Adrenal gland (tissue), 12 donors: ENCODE data around the gene RHOG. TPM values are rescaled to one million over a fixed set of nuclear protein-coding genes. Genes with fewer than 3 reads are reported as not detected.
"Not testable (repeated sequence)": the region's sequence is repeated elsewhere in the genome, so short reads cannot be mapped to it uniquely, and the experiment has no call there.

Experiments used
- DNase-seq, 7 donors: peaks; one replicate each; pipeline ENCODE4 v3.0.0-alpha.2; 2019 to 2020
- H3K27ac ChIP-seq, 5 donors: fragments of 200-600 bp; sonication (generic) in 4 of 5; 1 replicate in 3 of 5; 2 replicates in 2 of 5; pipeline versions ENCODE4 v1.5.1 to v1.8.0; 2016 to 2020; ENCODE audit warnings: mild to moderate bottlenecking in 1 of 5
- H3K27me3 ChIP-seq: fragments of 200-600 bp; 2 replicates; pipeline ENCODE4 v1.8.0; 2021
- H3K36me3 ChIP-seq, 2 donors: fragments of 200-600 bp; replicated peaks in 1 of 2; 1 replicate in 1 of 2; 2 replicates in 1 of 2; pipeline versions ENCODE4 v1.5.1 to v1.8.0; 2018 to 2022
- H3K4me1 ChIP-seq, 2 donors: fragments of 200-600 bp; replicated peaks in 1 of 2; 1 replicate in 1 of 2; 2 replicates in 1 of 2; pipeline versions ENCODE4 v1.5.1 to v1.8.0; 2018 to 2021
- H3K4me3 ChIP-seq, 4 donors: fragments of 200-600 bp; sonication (generic) in 3 of 4; one replicate each; pipeline ENCODE4 v1.5.1; 2016 to 2018
- H3K9me3 ChIP-seq, 3 donors: fragments of 200-600 bp; sonication (generic) in 1 of 3; replicated peaks in 1 of 3; 1 replicate in 2 of 3; 2 replicates in 1 of 3; pipeline versions ENCODE4 v1.5.1 to v1.8.0; 2016 to 2021
- POLR2A ChIP-seq, 2 donors: fragments of 450-650 bp; IDR thresholded peaks; one replicate each; pipeline ENCODE4 v1.6.1; 2017; ENCODE audit warnings: antibody characterized with exemption in 2 of 2, mild to moderate bottlenecking in 2 of 2, moderate library complexity in 1 of 2
- WGBS, 4 donors: extraction: QIAGEN DNeasy Blood & Tissue Kit in 2 of 4; methylation state at CpG; one replicate each; pipeline versions ENCODE4 v1.1.5 to v1.1.7; 2013 to 2017; 5-methylcytosine and 5-hydroxymethylcytosine counted together
- intact Hi-C, 2 donors: fragments of 100-400 bp; cut with DNase I; formaldehyde crosslinking; loops; one replicate each; pipeline versions ENCODE4 v1.14.1 to v1.15.0; 2022 to 2023
- polyA plus RNA-seq, 3 donors: library from polyadenylated mRNA; stranded (reverse); fragments of 200-250 nt in 2 of 3; fragments of 350-450 nt in 1 of 3; fragmentation: Illumina TruSeq in 1 of 3; extraction: RNeasy Lipid Tissue Mini Kit (QIAGEN cat#74804) in 1 of 3; gene quantifications; one replicate each; pipeline ENCODE4 v1.2.3, GENCODE V29; 2013 to 2014
- total RNA-seq, 9 donors: library from RNA; depleted of rRNA in 4 of 9; stranded (reverse); fragments of >200 nt in 4 of 9; fragments of 120-200 nt in 1 of 9; fragmentation: NEBNext Ultra II Directional in 1 of 9; extraction: Animal tissue kit (Norgen Biotek cat#: 25700) in 1 of 9; gene quantifications; one replicate each; pipeline versions ENCODE4 v1.1.0 to v1.2.4, GENCODE V29; 2013 to 2023
- TF ChIP-seq, protein P1 (sequence below), 6 experiments: fragments of 450-650 bp in 4 of 6; fragments of 200-600 bp in 2 of 6; sonication (generic) in 1 of 6; IDR thresholded peaks; 1 replicate in 5 of 6; 2 replicates in 1 of 6; pipeline versions ENCODE4 v1.5.1 to v1.8.0; 2016 to 2021; ENCODE audit warnings: antibody characterized with exemption in 6 of 6, mild to moderate bottlenecking in 2 of 6, moderate library complexity in 1 of 6
- donor health status: healthy with polysubstance abuse.
- donor health status: Bipolar disorder and iron deficiency.
- donor health status: DM: yes; HTN: yes; CAD: no.
- donor health status: DM: no; HTN: no; CAD: no.
- donor health status: DM: no; HTN: no; CAD: no.
- donor health status: DM: yes; HTN: yes; CAD: no.

Gene RHOG
- total and polyA plus RNA-seq, 12 donors = 21.4 to 91.2 (median 48.7) TPM

- peak in 1 of 7 donors; percentile 47 for DNase-seq
- intact Hi-C loops = no loop called here
- H3K27me3 ChIP-seq = no peaks in the 10 kb centered on the region
Observed at GRCh38 chr11:3795131-3796001, 45.4 kb downstream of the RHOG start.

GRCh38 chr11:3794387-3794786, 46.4 kb downstream of the RHOG start:
- H3K9me3 ChIP-seq, H3K27ac ChIP-seq, intact Hi-C loops, H3K4me3 ChIP-seq, H3K27me3 ChIP-seq: not testable (repeated sequence)
- peaks cover 0 to 18% of the 10 kb centered on the region in 2 donors for H3K36me3 ChIP-seq
- peak in 1 of 7 donors; percentile 41 for DNase-seq
- 95 to 97% (median 96%) methylated on average over 10 of the region's 10 CpGs for WGBS, 4 donors
- peaks cover 18 to 23% of the 10 kb centered on the region in 2 donors for H3K4me1 ChIP-seq

More at GRCh38 chr11:3795131-3796001, 45.4 kb downstream of the RHOG start:
- Histone ChIP-seq H3K27ac (no peak overlapping the region), H3K36me3 (peaks cover 0 to 18% of the 10 kb centered on the region in 2 donors), H3K4me3 (peak overlapping the region in 1 of 4 donors; percentile 86), H3K4me1 (peaks cover 18 to 23% of the 10 kb centered on the region in 2 donors), H3K9me3 (no peaks in the 10 kb centered on the region)
- TF ChIP-seq, protein P1, sequence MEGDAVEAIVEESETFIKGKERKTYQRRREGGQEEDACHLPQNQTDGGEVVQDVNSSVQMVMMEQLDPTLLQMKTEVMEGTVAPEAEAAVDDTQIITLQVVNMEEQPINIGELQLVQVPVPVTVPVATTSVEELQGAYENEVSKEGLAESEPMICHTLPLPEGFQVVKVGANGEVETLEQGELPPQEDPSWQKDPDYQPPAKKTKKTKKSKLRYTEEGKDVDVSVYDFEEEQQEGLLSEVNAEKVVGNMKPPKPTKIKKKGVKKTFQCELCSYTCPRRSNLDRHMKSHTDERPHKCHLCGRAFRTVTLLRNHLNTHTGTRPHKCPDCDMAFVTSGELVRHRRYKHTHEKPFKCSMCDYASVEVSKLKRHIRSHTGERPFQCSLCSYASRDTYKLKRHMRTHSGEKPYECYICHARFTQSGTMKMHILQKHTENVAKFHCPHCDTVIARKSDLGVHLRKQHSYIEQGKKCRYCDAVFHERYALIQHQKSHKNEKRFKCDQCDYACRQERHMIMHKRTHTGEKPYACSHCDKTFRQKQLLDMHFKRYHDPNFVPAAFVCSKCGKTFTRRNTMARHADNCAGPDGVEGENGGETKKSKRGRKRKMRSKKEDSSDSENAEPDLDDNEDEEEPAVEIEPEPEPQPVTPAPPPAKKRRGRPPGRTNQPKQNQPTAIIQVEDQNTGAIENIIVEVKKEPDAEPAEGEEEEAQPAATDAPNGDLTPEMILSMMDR (IDR thresholded peaks at IDR 0.05) = no peak
- TF ChIP-seq POLR2A (IDR thresholded peaks at IDR 0.05) = no peak
- WGBS, 4 donors = 82 to 89% (median 85%) methylated on average over 8 of the region's 8 CpGs

- H3K27ac ChIP-seq = peak overlapping the region in 2 of 5 donors; percentile 52 to 66
- H3K36me3 ChIP-seq = no peaks in the 10 kb centered on the region
- H3K9me3 ChIP-seq = no peaks in the 10 kb centered on the region
- no peak for TF ChIP-seq POLR2A (IDR thresholded peaks at IDR 0.05)
- TF ChIP-seq, protein P1 (IDR thresholded peaks at IDR 0.05) = no peak
- H3K4me1 ChIP-seq = peaks cover 0 to 22% of the 10 kb centered on the region in 2 donors
- DNase-seq = peak in 1 of 7 donors; percentile 43
- intact Hi-C loops = no loop called here
- WGBS, 4 donors = 40 to 54% (median 43%) methylated on average over 8 of the region's 8 CpGs
- no peaks in the 10 kb centered on the region for H3K27me3 ChIP-seq
- no peak overlapping the region for H3K4me3 ChIP-seq
Observed at GRCh38 chr11:3786781-3787428, 53.9 kb downstream of the RHOG start.

DNA sequence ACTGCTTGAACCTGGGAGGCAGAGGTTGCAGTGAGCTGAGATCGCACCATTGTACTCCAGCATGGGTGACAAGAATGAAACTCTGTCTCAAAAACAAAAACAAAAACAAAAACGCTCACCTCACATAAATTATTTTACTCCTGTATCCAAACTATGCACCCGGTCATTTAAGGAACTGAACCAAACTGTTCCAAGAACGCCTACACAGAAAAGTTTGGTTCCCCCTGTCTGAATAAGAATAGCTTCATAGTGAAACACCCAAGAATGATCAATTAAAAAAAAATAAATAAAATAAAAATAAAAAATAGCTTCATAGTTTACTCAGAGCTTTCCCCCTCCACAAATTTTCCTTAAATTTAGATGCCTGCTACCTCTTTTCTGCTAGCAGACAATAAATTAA, 57.1 kb downstream of the RHOG start:
- Histone ChIP-seq H3K4me3 (no peak overlapping the region), H3K27ac (no peak overlapping the region), H3K36me3 (peaks cover 0 to 20% of the 10 kb centered on the region in 2 donors), H3K4me1 (peaks cover 0 to 33% of the 10 kb centered on the region in 2 donors), H3K27me3 (no peaks in the 10 kb centered on the region), H3K9me3 (no peaks in the 10 kb centered on the region)
- 76 to 87% (median 82%) methylated on average over 4 of the region's 4 CpGs for WGBS, 4 donors
- TF ChIP-seq, protein P1 (IDR thresholded peaks at IDR 0.05) = no peak
- TF ChIP-seq POLR2A (IDR thresholded peaks at IDR 0.05) = no peak
- intact Hi-C loops = no loop called here
- no peak for DNase-seq
